ENCODE data around the gene PLXNB1. TPM values are rescaled to one million over a fixed set of nuclear protein-coding genes. Genes with fewer than 3 reads are reported as not detected.

The PLXNB1 gene
- total and polyA plus RNA-seq, 12 donors: 27.7 to 135 (median 32.4) TPM

- no peak for ATAC-seq
- H3K4me1 ChIP-seq: no peaks in the 10 kb centered on the region
- no peak for DNase-seq
- intact Hi-C loops (cut with DNase I): no loop called here
- H3K27ac ChIP-seq: no peak within 1 kb of the TSS
- H3K36me3 ChIP-seq: no peaks in the 10 kb centered on the region
- H3K27me3 ChIP-seq: no peaks in the 10 kb centered on the region
- 89 to 92% methylated on average over 11 of the region's 11 CpGs for WGBS, 2 donors
- no peak for TF ChIP-seq CTCF (IDR thresholded peaks at IDR 0.05)
- no peaks in the 10 kb centered on the region for H3K9me3 ChIP-seq
- H3K4me3 ChIP-seq: no peak within 1 kb of the TSS
Measured at GRCh38 chr3:48371651-48372376, 58.1 kb downstream of the PLXNB1 start, which contains the start of gene FBXW12. Gene FBXW12, plus strand, starts transcription at chr3:48372219. Its CDS starts 549 bp downstream, at chr3:48372768.

GRCh38 chr3:48370333-48370713, 59.6 kb downstream of the PLXNB1 start:
- intact Hi-C loops (cut with DNase I): no loop called here
- WGBS, 2 donors: 81 to 83% methylated on average over 7 of the region's 7 CpGs
- Histone ChIP-seq H3K36me3 (no peaks in the 10 kb centered on the region), H3K9me3 (no peaks in the 10 kb centered on the region), H3K4me3 (no peak overlapping the region), H3K27ac (no peak overlapping the region), H3K27me3 (no peaks in the 10 kb centered on the region), H3K4me1 (no peaks in the 10 kb centered on the region)
- DNase-seq: no peak
- TF ChIP-seq CTCF (IDR thresholded peaks at IDR 0.05): no peak
- ATAC-seq: no peak

- Histone ChIP-seq H3K27me3 (no peaks in the 10 kb centered on the region), H3K4me1 (no peaks in the 10 kb centered on the region), H3K9me3 (no peaks in the 10 kb centered on the region), H3K4me3 (no peak overlapping the region), H3K36me3 (no peaks in the 10 kb centered on the region), H3K27ac (no peak overlapping the region)
- WGBS, 2 donors: 69 to 71% methylated on average over 7 of the region's 7 CpGs
- intact Hi-C loops (cut with DNase I): no loop called here
- no peak for ATAC-seq
- DNase-seq: no peak
- TF ChIP-seq CTCF (IDR thresholded peaks at IDR 0.05): no peak
Measured at GRCh38 chr3:48369693-48370332, 60.1 kb downstream of the PLXNB1 start.

- DNase-seq: peak in 1 of 2 donors; percentile 15
- peaks cover 0 to 7% (median 1%) of the 10 kb centered on the region in 11 donors for H3K9me3 ChIP-seq
- no peak for TF ChIP-seq CTCF (IDR thresholded peaks at IDR 0.05)
Measured at GRCh38 chr3:48367201-48367600, 62.7 kb downstream of the PLXNB1 start.

More at GRCh38 chr3:48367201-48367600, 62.7 kb downstream of the PLXNB1 start:
- peak in 4 of 8 donors; percentile 41 to 71 (median 62) for ATAC-seq
- H3K27ac ChIP-seq: no peak overlapping the region
- no peaks in the 10 kb centered on the region for H3K4me1 ChIP-seq
- intact Hi-C loops (cut with DNase I): no loop called here
- H3K4me3 ChIP-seq: no peak overlapping the region
- no peaks in the 10 kb centered on the region for H3K36me3 ChIP-seq
- no peaks in the 10 kb centered on the region for H3K27me3 ChIP-seq

All from heart right ventricle (tissue), 16 donors.